ENCODE results near the gene NAXD.
"Not testable (repeated sequence)": the region's sequence is repeated elsewhere in the genome, so short reads cannot be mapped to it uniquely, and the experiment has no call there.

Gene NAXD

DNA sequence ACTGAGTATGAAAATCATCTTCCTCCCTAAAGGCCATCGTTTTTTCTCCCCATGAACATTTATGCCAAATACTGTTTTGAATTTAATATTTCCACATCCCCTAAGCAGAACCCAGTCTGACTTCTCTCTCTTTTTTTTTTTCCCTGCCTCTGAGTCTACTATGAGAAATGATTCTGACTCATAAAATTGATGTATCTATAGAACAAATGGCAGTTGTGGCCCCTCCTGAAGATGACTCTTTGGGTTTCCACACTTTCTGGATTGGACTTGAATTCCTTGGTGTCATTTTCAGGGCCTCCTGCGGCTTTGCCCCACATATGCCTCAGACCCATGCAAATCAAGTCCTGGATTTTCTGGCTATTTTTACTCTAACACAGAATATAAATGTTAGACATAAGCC is 22.7 kb upstream of the NAXD start:
- peak; percentile 74 for DNase-seq (ENCODE audit: low read depth, low spot score)
- POLR2A ChIA-PET: no interaction called here
- H3K4me3 ChIP-seq (ENCODE audit: low read depth, low read length): no peak overlapping the region
- CTCF ChIA-PET: interaction anchor here (1.5 to 2.0 kb wide), 2 partner anchors 26 to 99 kb away, joined by 4 to 9 read pairs; no protein-coding TSS in a partner anchor
- TF ChIP-seq, protein P1, sequence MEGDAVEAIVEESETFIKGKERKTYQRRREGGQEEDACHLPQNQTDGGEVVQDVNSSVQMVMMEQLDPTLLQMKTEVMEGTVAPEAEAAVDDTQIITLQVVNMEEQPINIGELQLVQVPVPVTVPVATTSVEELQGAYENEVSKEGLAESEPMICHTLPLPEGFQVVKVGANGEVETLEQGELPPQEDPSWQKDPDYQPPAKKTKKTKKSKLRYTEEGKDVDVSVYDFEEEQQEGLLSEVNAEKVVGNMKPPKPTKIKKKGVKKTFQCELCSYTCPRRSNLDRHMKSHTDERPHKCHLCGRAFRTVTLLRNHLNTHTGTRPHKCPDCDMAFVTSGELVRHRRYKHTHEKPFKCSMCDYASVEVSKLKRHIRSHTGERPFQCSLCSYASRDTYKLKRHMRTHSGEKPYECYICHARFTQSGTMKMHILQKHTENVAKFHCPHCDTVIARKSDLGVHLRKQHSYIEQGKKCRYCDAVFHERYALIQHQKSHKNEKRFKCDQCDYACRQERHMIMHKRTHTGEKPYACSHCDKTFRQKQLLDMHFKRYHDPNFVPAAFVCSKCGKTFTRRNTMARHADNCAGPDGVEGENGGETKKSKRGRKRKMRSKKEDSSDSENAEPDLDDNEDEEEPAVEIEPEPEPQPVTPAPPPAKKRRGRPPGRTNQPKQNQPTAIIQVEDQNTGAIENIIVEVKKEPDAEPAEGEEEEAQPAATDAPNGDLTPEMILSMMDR (IDR thresholded peaks at IDR 0.05; ENCODE audit: insufficient read depth, low read length, missing control alignments): no peak

DNA sequence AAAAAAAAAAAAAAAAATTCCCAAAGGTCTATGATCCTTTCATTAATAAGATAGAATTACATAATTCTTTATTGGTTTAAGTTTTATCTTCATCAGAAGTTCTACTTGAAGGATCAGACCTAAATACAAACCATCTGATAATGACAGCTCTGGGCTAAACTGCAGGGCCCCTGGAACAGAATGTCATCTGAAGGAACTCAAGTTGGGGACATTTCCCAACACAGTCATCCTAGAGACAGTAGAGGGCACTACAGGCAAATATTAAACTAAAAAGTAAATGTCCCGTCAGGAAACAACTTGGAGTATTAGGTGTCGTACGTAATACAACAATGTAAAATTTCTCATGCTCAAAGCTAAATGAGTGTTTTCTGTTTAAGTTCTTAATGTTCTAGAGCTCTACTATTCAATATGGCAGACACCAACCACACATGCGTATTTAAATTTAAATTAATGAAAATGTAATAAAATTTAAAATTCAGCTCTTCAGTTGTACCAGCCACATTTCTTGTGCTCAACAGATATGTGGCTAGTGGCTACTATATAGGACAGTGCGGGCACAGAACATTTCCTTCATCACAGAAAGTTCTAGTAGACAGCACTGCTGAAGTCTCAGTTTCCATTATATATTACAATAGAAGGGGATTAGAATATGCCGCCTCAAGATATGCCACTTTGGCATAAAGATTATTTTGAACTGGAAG is 21.8 kb upstream of the NAXD start:
- DNase-seq (ENCODE audit: low read depth, low spot score): no peak
- POLR2A ChIA-PET: interaction anchor here (0.6 to 1.0 kb wide), 2 partner anchors 21 to 122 kb away, joined by 3 read pairs; no protein-coding TSS in a partner anchor
- no peak overlapping the region for H3K4me3 ChIP-seq (ENCODE audit: low read depth, low read length)
- TF ChIP-seq, protein P1 (IDR thresholded peaks at IDR 0.05; ENCODE audit: insufficient read depth, low read length, missing control alignments): peak; percentile 33
- CTCF ChIA-PET: interaction anchor here (0.7 to 2.0 kb wide), 27 partner anchors 8 to 456 kb away, joined by 3 to 10 read pairs (median 4); partner anchors contain the start of gene NAXD

DNA sequence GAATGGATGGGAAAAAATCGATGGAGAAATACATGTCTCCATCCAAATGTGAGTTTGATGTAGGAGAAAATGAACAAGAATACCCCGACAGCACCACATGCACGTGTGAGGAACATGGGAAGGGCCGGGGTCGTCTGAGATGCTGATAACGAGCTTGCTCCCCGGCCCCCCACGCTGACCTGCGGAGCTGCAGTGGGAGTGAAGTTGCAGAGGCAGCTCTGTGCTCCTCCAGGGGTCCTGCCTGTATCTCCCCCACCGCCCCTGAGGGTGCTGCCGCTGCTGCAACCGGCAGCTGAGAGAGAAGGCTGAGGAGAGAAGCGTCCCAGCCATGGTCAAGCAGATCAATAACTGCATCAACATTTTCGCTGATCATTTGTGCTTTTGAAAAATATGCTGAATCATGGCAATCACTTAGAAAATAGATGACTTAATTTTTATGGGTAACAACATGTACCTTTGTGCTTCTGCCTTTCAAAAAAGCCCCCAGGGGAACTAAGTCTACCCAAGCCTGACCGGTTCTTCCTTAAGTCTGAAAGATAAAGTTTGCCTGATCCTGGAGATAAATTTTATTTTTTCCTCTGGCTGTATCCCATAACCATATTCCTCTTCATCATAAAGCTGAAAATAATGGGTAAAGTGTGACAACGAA is 18.2 kb upstream of the NAXD start:
- POLR2A ChIA-PET: no interaction called here
- CTCF ChIA-PET: interaction anchor here (0.9 to 2.3 kb wide), 4 partner anchors 12 to 456 kb away, joined by 3 to 9 read pairs (median 4); no protein-coding TSS in a partner anchor
- TF ChIP-seq, protein P1 (IDR thresholded peaks at IDR 0.05; ENCODE audit: insufficient read depth, low read length, missing control alignments): no peak
- H3K4me3 ChIP-seq (ENCODE audit: low read depth, low read length): no peak overlapping the region
- no peak for DNase-seq (ENCODE audit: low read depth, low spot score)

DNA sequence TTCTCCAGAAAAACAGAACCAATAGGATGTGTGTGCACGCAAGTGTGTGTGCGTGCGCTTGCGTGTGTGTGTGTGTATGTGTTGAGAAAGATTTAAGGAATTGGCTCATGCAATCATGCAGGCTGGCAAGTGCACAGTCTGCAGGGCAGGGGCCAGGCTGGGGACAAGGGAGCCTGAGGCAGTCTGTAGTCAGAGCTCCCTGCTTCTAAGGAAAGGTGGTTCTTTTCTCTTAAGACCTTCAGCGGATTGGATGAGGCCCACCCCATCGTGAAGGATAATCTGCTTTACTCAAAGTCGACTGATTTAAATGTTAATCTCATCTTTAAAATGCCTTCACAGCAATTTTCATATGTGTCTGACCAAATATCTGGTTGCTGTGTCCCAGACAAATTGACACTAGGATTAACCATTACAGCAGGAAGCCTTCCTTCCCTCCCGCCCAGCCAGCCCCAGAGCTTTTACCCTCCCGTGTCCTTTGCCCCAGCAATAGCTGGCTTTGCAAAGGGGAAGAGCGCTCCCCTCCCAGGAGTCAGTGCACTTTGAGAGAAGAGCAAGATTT is 15.0 kb upstream of the NAXD start:
- TF ChIP-seq, protein P1 (IDR thresholded peaks at IDR 0.05; ENCODE audit: insufficient read depth, low read length, missing control alignments): no peak
- DNase-seq (ENCODE audit: low read depth, low spot score): no peak
- H3K4me3 ChIP-seq (ENCODE audit: low read depth, low read length): no peak overlapping the region
- ChIA-PET CTCF (no interaction called here), POLR2A (no interaction called here)

DNA sequence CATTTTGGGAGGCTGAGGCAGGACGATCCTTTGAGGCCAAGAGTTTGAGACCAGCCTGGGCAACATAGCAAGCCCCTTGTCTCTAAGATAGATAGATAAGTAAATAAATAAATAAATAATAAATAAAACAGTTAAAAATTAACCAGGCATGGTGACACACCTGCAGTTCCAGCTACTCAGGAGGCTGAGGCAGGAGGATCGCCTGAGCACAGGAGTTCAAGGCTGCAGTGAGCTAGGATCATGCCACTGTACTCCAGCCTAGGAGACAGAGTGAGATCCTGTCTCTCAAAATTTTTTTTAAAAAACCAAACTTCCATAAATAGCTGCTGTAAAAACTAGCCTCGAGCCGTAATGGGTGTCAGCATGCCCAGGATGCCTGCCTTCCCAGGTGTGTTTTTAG is 14.4 kb upstream of the NAXD start:
- no peak overlapping the region for H3K4me3 ChIP-seq (ENCODE audit: low read depth, low read length)
- TF ChIP-seq, protein P1 (IDR thresholded peaks at IDR 0.05; ENCODE audit: insufficient read depth, low read length, missing control alignments): no peak
- DNase-seq (ENCODE audit: low read depth, low spot score): no peak
- ChIA-PET CTCF (no interaction called here), POLR2A (no interaction called here)

DNA sequence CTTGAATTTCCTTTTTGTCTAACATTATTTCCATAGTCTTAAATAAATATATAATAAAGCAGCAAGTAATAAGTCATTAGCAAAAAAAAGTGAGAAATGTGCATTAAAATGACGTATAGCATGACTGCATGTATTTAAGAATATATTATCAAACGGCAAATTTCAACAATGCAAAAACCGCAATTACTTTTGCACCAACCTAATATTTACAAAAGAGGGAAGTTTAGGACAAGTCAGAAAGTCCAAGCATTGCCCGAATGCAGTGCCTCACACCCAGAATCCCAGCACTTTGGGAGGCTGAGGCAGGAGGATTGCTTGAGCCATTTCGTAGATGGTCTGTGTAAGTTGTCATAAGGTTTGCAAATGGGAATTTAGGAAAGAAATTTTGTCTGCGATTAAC is 10.2 kb upstream of the NAXD start:
- TF ChIP-seq, protein P1 (IDR thresholded peaks at IDR 0.05; ENCODE audit: insufficient read depth, low read length, missing control alignments): no peak
- ChIA-PET CTCF (no interaction called here), POLR2A (no interaction called here)
- no peak overlapping the region for H3K4me3 ChIP-seq (ENCODE audit: low read depth, low read length)
- DNase-seq (ENCODE audit: low read depth, low spot score): no peak

DNA sequence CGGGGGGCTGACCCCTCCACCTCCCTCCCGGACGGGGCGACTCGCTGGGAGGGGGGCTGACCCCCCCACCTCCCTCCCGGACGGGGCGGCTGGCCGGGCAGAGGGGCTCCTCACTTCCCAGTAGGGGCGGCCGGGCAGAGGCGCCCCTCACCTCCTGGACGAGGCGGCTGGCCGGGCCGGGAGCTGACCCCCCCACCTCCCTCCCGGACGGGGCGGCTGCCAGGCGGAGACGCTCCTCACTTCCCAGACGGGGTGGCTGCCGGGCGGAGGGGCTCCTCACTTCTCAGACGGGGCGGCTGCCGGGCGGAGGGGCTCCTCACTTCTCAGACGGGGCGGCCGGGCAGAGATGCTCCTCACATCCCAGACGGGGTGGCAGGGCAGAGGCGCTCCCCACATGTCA is 9.1 kb upstream of the NAXD start:
- H3K4me3 ChIP-seq (ENCODE audit: low read depth, low read length); CTCF ChIA-PET; DNase-seq (ENCODE audit: low read depth, low spot score); POLR2A ChIA-PET: not testable (repeated sequence)

All from AG04449 (cell line).